ENCODE data around the gene HYLS1. TPM values are rescaled to one million over a fixed set of nuclear protein-coding genes. Genes with fewer than 3 reads are reported as not detected.

HYLS1 gene
- total RNA-seq, 1 experiment from 2014 or later = 18.8 TPM

DNA sequence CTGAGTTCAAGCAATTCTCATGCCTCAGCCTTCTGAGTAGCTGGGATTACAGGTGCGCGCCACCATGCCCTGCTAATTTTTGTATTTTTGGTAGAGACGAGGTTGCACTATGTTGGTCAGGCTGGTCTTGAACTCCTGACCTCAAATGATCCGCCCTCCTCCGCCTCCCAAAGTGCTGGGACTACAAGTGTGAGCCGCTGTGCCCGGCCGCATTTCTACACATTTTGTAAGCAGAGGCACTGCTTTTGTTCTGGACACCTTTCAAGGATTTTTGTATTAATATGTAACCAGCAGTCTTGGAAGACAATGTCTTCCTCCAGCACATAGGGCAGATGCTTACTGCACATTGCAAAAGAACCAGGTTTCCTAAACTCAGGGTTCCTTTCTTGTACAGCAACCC, 47.0 kb downstream of the HYLS1 start:
- POLR2A ChIA-PET (ENCODE audit: low non-redundant PET) = no interaction called here
- CTCF ChIA-PET = interaction anchor here (1.0 kb wide), 1 partner anchor 252 kb away, joined by 3 read pairs; no protein-coding TSS in a partner anchor

DNA sequence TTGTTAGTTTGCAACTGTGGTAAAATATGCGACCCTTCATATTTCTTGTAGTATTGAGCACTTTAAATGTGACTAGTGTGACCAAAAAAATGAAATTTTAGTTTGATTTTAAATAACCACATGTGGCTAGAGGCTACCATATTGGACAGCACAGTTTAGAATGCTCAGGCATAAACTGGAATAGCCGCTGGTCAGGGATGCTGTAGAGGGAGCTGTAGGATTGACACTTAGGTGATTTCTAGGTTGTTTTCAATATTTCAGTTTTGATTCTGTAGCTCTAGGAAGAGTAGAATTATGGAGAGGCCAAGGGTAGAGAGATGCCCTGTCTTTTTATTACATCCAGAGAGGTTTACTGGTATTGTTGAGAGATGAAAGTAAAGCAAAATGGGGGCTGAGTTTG, 47.6 kb downstream of the HYLS1 start:
- Histone ChIP-seq H3K27me3 (replicated peaks; ENCODE audit: insufficient read depth, low read depth, low read length, poor library complexity) (no peaks in the 10 kb centered on the region), H3K9me3 (ENCODE audit: low read depth, low read length, poor library complexity, severe bottlenecking) (no peaks in the 10 kb centered on the region), H3K27ac (ENCODE audit: low read depth, low read length, poor library complexity, severe bottlenecking) (no peak overlapping the region), H3K4me1 (ENCODE audit: insufficient read depth, low read length, poor library complexity, severe bottlenecking) (no peaks in the 10 kb centered on the region), H3K36me3 (ENCODE audit: insufficient read depth, low read length, poor library complexity, severe bottlenecking) (no peaks in the 10 kb centered on the region), H3K4me3 (ENCODE audit: low read depth, low read length, poor library complexity, severe bottlenecking) (no peak overlapping the region)
- CTCF ChIA-PET = interaction anchor here (0.6 to 1.0 kb wide), 2 partner anchors 252 to 261 kb away, joined by 3 read pairs; no protein-coding TSS in a partner anchor
- no peak for DNase-seq (ENCODE audit: low spot score)
- POLR2A ChIA-PET (ENCODE audit: low non-redundant PET) = no interaction called here
- BruUV-seq (replicated peaks) = no TSS peak
- intact Hi-C loops (cut with micrococcal nuclease; ENCODE audit: unreplicated experiment) = no loop called here
- TF ChIP-seq, protein P1, sequence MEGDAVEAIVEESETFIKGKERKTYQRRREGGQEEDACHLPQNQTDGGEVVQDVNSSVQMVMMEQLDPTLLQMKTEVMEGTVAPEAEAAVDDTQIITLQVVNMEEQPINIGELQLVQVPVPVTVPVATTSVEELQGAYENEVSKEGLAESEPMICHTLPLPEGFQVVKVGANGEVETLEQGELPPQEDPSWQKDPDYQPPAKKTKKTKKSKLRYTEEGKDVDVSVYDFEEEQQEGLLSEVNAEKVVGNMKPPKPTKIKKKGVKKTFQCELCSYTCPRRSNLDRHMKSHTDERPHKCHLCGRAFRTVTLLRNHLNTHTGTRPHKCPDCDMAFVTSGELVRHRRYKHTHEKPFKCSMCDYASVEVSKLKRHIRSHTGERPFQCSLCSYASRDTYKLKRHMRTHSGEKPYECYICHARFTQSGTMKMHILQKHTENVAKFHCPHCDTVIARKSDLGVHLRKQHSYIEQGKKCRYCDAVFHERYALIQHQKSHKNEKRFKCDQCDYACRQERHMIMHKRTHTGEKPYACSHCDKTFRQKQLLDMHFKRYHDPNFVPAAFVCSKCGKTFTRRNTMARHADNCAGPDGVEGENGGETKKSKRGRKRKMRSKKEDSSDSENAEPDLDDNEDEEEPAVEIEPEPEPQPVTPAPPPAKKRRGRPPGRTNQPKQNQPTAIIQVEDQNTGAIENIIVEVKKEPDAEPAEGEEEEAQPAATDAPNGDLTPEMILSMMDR (conservative IDR thresholded peaks at IDR 0.05; ENCODE audit: low read depth, low read length) = peak; percentile 33; the same call in 1 of the 2 replicates
- no peak for TF ChIP-seq EZH2 (IDR thresholded peaks at IDR 0.05; ENCODE audit: borderline replicate concordance, low read depth, low read length, poor library complexity, severe bottlenecking)

More for the DNA sequence above, 47.0 kb downstream of the HYLS1 start:
- H3K27me3 ChIP-seq (replicated peaks; ENCODE audit: insufficient read depth, low read depth, low read length, poor library complexity) = no peaks in the 10 kb centered on the region
- H3K4me3 ChIP-seq (ENCODE audit: low read depth, low read length, poor library complexity, severe bottlenecking) = no peak overlapping the region
- H3K36me3 ChIP-seq (ENCODE audit: insufficient read depth, low read length, poor library complexity, severe bottlenecking) = no peaks in the 10 kb centered on the region
- no peaks in the 10 kb centered on the region for H3K9me3 ChIP-seq (ENCODE audit: low read depth, low read length, poor library complexity, severe bottlenecking)
- BruUV-seq (replicated peaks) = no TSS peak
- DNase-seq (ENCODE audit: low spot score) = no peak
- H3K27ac ChIP-seq (ENCODE audit: low read depth, low read length, poor library complexity, severe bottlenecking) = no peak overlapping the region
- intact Hi-C loops (cut with micrococcal nuclease; ENCODE audit: unreplicated experiment) = no loop called here
- no peak for TF ChIP-seq EZH2 (IDR thresholded peaks at IDR 0.05; ENCODE audit: borderline replicate concordance, low read depth, low read length, poor library complexity, severe bottlenecking)
- H3K4me1 ChIP-seq (ENCODE audit: insufficient read depth, low read length, poor library complexity, severe bottlenecking) = no peaks in the 10 kb centered on the region

DNA sequence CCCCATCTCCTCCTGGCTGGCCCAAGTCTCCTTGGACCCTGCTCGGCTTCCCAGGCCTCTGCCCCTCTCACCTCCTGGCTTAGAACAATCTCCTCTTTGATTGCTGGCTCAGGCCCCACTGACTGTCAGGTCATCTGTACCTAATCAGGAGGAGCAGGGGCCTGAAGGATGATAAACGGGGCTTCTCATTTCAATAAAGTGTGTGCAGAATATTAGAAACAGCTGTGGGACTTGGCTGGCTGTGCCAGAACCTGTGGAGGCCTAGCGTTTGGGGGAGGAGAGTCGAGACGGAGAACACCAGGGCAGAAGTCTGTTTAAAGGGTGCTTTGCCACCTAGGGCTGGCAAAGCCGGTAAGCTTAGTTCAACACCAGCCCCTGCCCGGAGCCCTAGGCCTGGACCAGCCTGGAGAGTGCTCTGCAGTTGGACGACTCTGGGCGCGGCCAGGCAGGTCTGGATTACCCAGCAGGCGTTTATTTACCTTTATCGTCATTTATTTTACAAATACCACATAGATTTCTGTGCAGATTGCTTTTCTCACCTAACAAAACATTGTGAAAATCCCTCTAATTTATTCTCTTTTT, 48.2 kb downstream of the HYLS1 start:
- no peak overlapping the region for H3K27ac ChIP-seq (ENCODE audit: low read depth, low read length, poor library complexity, severe bottlenecking)
- no TSS peak for BruUV-seq (replicated peaks)
- TF ChIP-seq, protein P1 (conservative IDR thresholded peaks at IDR 0.05; ENCODE audit: low read depth, low read length) = no peak
- TF ChIP-seq EZH2 (IDR thresholded peaks at IDR 0.05; ENCODE audit: borderline replicate concordance, low read depth, low read length, poor library complexity, severe bottlenecking) = no peak
- H3K4me1 ChIP-seq (ENCODE audit: insufficient read depth, low read length, poor library complexity, severe bottlenecking) = no peaks in the 10 kb centered on the region
- H3K27me3 ChIP-seq (replicated peaks; ENCODE audit: insufficient read depth, low read depth, low read length, poor library complexity) = no peaks in the 10 kb centered on the region
- H3K9me3 ChIP-seq (ENCODE audit: low read depth, low read length, poor library complexity, severe bottlenecking) = no peaks in the 10 kb centered on the region
- H3K4me3 ChIP-seq (ENCODE audit: low read depth, low read length, poor library complexity, severe bottlenecking) = no peak overlapping the region
- ChIA-PET POLR2A (ENCODE audit: low non-redundant PET) (no interaction called here), CTCF (interaction anchor here (0.6 to 1.0 kb wide), 2 partner anchors 251 to 261 kb away, joined by 3 read pairs; no protein-coding TSS in a partner anchor)
- no peaks in the 10 kb centered on the region for H3K36me3 ChIP-seq (ENCODE audit: insufficient read depth, low read length, poor library complexity, severe bottlenecking)
- intact Hi-C loops (cut with micrococcal nuclease; ENCODE audit: unreplicated experiment) = no loop called here
- DNase-seq (ENCODE audit: low spot score) = peak; percentile 36

DNA sequence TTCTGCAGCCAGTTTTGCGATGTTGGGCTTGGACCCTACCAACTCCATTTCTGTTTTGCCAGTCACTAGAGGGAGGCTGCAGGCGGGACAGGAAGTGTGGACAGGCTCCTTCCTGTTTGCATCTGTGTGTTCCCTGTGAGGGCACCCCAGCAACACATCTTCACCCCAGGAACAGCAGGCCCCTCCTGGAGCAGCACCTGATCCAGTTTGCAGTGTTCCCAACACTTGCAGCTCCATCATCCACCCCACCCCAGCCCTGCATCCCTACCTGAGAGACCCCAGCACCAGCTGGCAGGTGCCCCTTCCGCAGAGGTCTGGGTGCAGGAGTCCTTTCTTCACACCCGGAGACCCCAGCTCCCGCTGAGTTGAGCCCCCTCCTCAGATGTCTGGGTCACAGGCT, 51.0 kb downstream of the HYLS1 start:
- POLR2A ChIA-PET (ENCODE audit: low non-redundant PET) = no interaction called here
- CTCF ChIA-PET = no interaction called here
- no peak overlapping the region for H3K4me3 ChIP-seq (ENCODE audit: low read depth, low read length, poor library complexity, severe bottlenecking)
- no peaks in the 10 kb centered on the region for H3K36me3 ChIP-seq (ENCODE audit: insufficient read depth, low read length, poor library complexity, severe bottlenecking)
- TF ChIP-seq, protein P1 (conservative IDR thresholded peaks at IDR 0.05; ENCODE audit: low read depth, low read length) = no peak
- no peak for TF ChIP-seq EZH2 (IDR thresholded peaks at IDR 0.05; ENCODE audit: borderline replicate concordance, low read depth, low read length, poor library complexity, severe bottlenecking)
- no peak for DNase-seq (ENCODE audit: low spot score)
- H3K27me3 ChIP-seq (replicated peaks; ENCODE audit: insufficient read depth, low read depth, low read length, poor library complexity) = no peaks in the 10 kb centered on the region
- H3K27ac ChIP-seq (ENCODE audit: low read depth, low read length, poor library complexity, severe bottlenecking) = no peak overlapping the region
- intact Hi-C loops (cut with micrococcal nuclease; ENCODE audit: unreplicated experiment) = no loop called here
- no TSS peak for BruUV-seq (replicated peaks)
- no peaks in the 10 kb centered on the region for H3K4me1 ChIP-seq (ENCODE audit: insufficient read depth, low read length, poor library complexity, severe bottlenecking)
- no peaks in the 10 kb centered on the region for H3K9me3 ChIP-seq (ENCODE audit: low read depth, low read length, poor library complexity, severe bottlenecking)

Data from A673 (cell line).